Prostate gland (tissue), 2 donors: ENCODE measurements around the gene RSRP1. TPM values are rescaled to one million over a fixed set of nuclear protein-coding genes. Genes with fewer than 3 reads are reported as not detected.
A peak's percentile ranks its signal among the peaks of the same experiment; 100 is the strongest.

ENCODE experiments used
- DNase-seq: peaks from one replicate; pipeline ENCODE4 v3.0.0-alpha.2; 2019; ENCODE audit warnings: low spot score
- H3K27ac ChIP-seq, 2 donors: fragments of 200-600 bp; sonication (generic); 2 replicates each; pipeline ENCODE4 v1.5.1; 2017 to 2019
- H3K27me3 ChIP-seq: fragments of 200-600 bp; sonication (generic); replicated peaks from 2 replicates; pipeline ENCODE4 v1.5.1; 2019; ENCODE audit not compliant: insufficient read depth
- H3K36me3 ChIP-seq, 2 donors: fragments of 200-600 bp; sonication (generic); 1 replicate in 1 of 2; 2 replicates in 1 of 2; pipeline versions ENCODE4 v1.5.1 to v1.8.1; 2017 to 2019
- H3K4me1 ChIP-seq: fragments of 200-600 bp; sonication (generic); replicated peaks from 2 replicates; pipeline ENCODE4 v1.5.1; 2019
- H3K4me3 ChIP-seq, 2 donors: fragments of 200-600 bp; sonication (generic); 2 replicates each; pipeline ENCODE4 v1.5.1; 2017 to 2019
- H3K9me3 ChIP-seq: fragments of 200-600 bp; sonication (generic); 2 replicates; pipeline ENCODE4 v1.5.1; 2017
- CTCF ChIP-seq, 4 experiments: fragments of 200-600 bp in 2 of 4; fragments of 450-650 bp in 2 of 4; sonication (generic) in 2 of 4; IDR thresholded peaks; 1 replicate in 3 of 4; 2 replicates in 1 of 4; pipeline ENCODE4 v1.5.1; 2016 to 2019; ENCODE audit warnings: antibody characterized with exemption in 4 of 4, mild to moderate bottlenecking in 2 of 4, moderate library complexity in 2 of 4
- POLR2A ChIP-seq: fragments of 450-650 bp; IDR thresholded peaks from one replicate; pipeline ENCODE4 v1.6.1; 2016; ENCODE audit warnings: antibody characterized with exemption, mild to moderate bottlenecking
- POLR2AphosphoS5 ChIP-seq: sonication (generic); formaldehyde crosslinking; IDR thresholded peaks from one replicate; pipeline ENCODE4 v1.6.1; 2017; ENCODE audit warnings: antibody characterized with exemption
- WGBS: methylation state at CpG from one replicate; pipeline ENCODE4 v1.1.5; 2018; 5-methylcytosine and 5-hydroxymethylcytosine counted together
- intact Hi-C: fragments of 100-400 bp; cut with DNase I; formaldehyde crosslinking; loops from one replicate; pipeline ENCODE4 v1.14.2; 2022
- total RNA-seq, 2 donors: library from RNA; depleted of rRNA; stranded (reverse); fragments of >200 nt; gene quantifications; one replicate each; pipeline ENCODE4 v1.1.0, GENCODE V29; 2016

Gene RSRP1
- total RNA-seq, 2 donors from 2014 or later = 114 to 145 TPM

GRCh38 chr1:25197982-25198662 lies 49.1 kb downstream of the RSRP1 start:
- Histone ChIP-seq H3K9me3 (no peaks in the 10 kb centered on the region), H3K4me1 (no peaks in the 10 kb centered on the region), H3K4me3 (no peak overlapping the region), H3K36me3 (no peaks in the 10 kb centered on the region), H3K27ac (peak overlapping the region; percentile 74 to 81), H3K27me3 (no peaks in the 10 kb centered on the region)
- TF ChIP-seq POLR2A = no peak
- TF ChIP-seq POLR2AphosphoS5 = peak; percentile 83
- no peak for TF ChIP-seq CTCF (IDR thresholded peaks at IDR 0.05)
- WGBS = 26% methylated on average over 11 of the region's 11 CpGs
- intact Hi-C loops = no loop called here
- peak; percentile 62 for DNase-seq

- intact Hi-C loops = no loop called here
- Histone ChIP-seq H3K4me3 (no peak overlapping the region), H3K27me3 (no peaks in the 10 kb centered on the region), H3K36me3 (no peaks in the 10 kb centered on the region), H3K9me3 (no peaks in the 10 kb centered on the region), H3K27ac (peak overlapping the region; percentile 21 to 81), H3K4me1 (no peaks in the 10 kb centered on the region)
- no peak for DNase-seq
- 52% methylated on average over 20 of the region's 20 CpGs for WGBS
- TF ChIP-seq POLR2A (no peak), POLR2AphosphoS5 (no peak), CTCF (IDR thresholded peaks at IDR 0.05) (no peak)
Observed at GRCh38 chr1:25197235-25197975, 49.8 kb downstream of the RSRP1 start.

- Histone ChIP-seq H3K27me3 (no peaks in the 10 kb centered on the region), H3K27ac (no peak overlapping the region), H3K9me3 (no peaks in the 10 kb centered on the region), H3K4me1 (no peaks in the 10 kb centered on the region), H3K4me3 (no peak overlapping the region), H3K36me3 (no peaks in the 10 kb centered on the region)
- TF ChIP-seq POLR2A (no peak), CTCF (IDR thresholded peaks at IDR 0.05) (no peak), POLR2AphosphoS5 (no peak)
- no peak for DNase-seq
- intact Hi-C loops = no loop called here
- WGBS = 75% methylated on average over 7 of the region's 7 CpGs
Observed at GRCh38 chr1:25196830-25197229, 50.4 kb downstream of the RSRP1 start.

- no peaks in the 10 kb centered on the region for H3K36me3 ChIP-seq
- no peaks in the 10 kb centered on the region for H3K9me3 ChIP-seq
- 64% methylated on average over 6 of the region's 6 CpGs for WGBS
- no peak overlapping the region for H3K4me3 ChIP-seq
- H3K4me1 ChIP-seq = no peaks in the 10 kb centered on the region
- TF ChIP-seq POLR2A (no peak), CTCF (IDR thresholded peaks at IDR 0.05) (no peak), POLR2AphosphoS5 (no peak)
- intact Hi-C loops = no loop called here
- DNase-seq = no peak
- no peaks in the 10 kb centered on the region for H3K27me3 ChIP-seq
- H3K27ac ChIP-seq = no peak overlapping the region
Observed at GRCh38 chr1:25195835-25196234, 51.4 kb downstream of the RSRP1 start.
